Prostate gland (tissue), 2 donors: ENCODE results near the gene MAFG. TPM values are rescaled to one million over a fixed set of nuclear protein-coding genes. Genes with fewer than 3 reads are reported as not detected.

Source experiments
- DNase-seq: peaks from one replicate; pipeline ENCODE4 v3.0.0-alpha.2; 2019; ENCODE audit warnings: low spot score
- H3K27ac ChIP-seq, 2 donors: fragments of 200-600 bp; sonication (generic); 2 replicates each; pipeline ENCODE4 v1.5.1; 2017 to 2019
- H3K27me3 ChIP-seq: fragments of 200-600 bp; sonication (generic); replicated peaks from 2 replicates; pipeline ENCODE4 v1.5.1; 2019; ENCODE audit not compliant: insufficient read depth
- H3K36me3 ChIP-seq, 2 donors: fragments of 200-600 bp; sonication (generic); 1 replicate in 1 of 2; 2 replicates in 1 of 2; pipeline versions ENCODE4 v1.5.1 to v1.8.1; 2017 to 2019
- H3K4me1 ChIP-seq: fragments of 200-600 bp; sonication (generic); replicated peaks from 2 replicates; pipeline ENCODE4 v1.5.1; 2019
- H3K4me3 ChIP-seq, 2 donors: fragments of 200-600 bp; sonication (generic); 2 replicates each; pipeline ENCODE4 v1.5.1; 2017 to 2019
- H3K9me3 ChIP-seq: fragments of 200-600 bp; sonication (generic); 2 replicates; pipeline ENCODE4 v1.5.1; 2017
- CTCF ChIP-seq, 4 experiments: fragments of 200-600 bp in 2 of 4; fragments of 450-650 bp in 2 of 4; sonication (generic) in 2 of 4; IDR thresholded peaks; 1 replicate in 3 of 4; 2 replicates in 1 of 4; pipeline ENCODE4 v1.5.1; 2016 to 2019; ENCODE audit warnings: antibody characterized with exemption in 4 of 4, mild to moderate bottlenecking in 2 of 4, moderate library complexity in 2 of 4
- POLR2A ChIP-seq: fragments of 450-650 bp; IDR thresholded peaks from one replicate; pipeline ENCODE4 v1.6.1; 2016; ENCODE audit warnings: antibody characterized with exemption, mild to moderate bottlenecking
- POLR2AphosphoS5 ChIP-seq: sonication (generic); formaldehyde crosslinking; IDR thresholded peaks from one replicate; pipeline ENCODE4 v1.6.1; 2017; ENCODE audit warnings: antibody characterized with exemption
- WGBS: methylation state at CpG from one replicate; pipeline ENCODE4 v1.1.5; 2018; 5-methylcytosine and 5-hydroxymethylcytosine counted together
- intact Hi-C: fragments of 100-400 bp; cut with DNase I; formaldehyde crosslinking; loops from one replicate; pipeline ENCODE4 v1.14.2; 2022
- total RNA-seq, 2 donors: library from RNA; depleted of rRNA; stranded (reverse); fragments of >200 nt; gene quantifications; one replicate each; pipeline ENCODE4 v1.1.0, GENCODE V29; 2016

MAFG gene
- total RNA-seq, 2 donors from 2014 or later = 11.3 to 27.7 TPM

GRCh38 chr17:81964081-81964849 is 36.7 kb upstream of the MAFG start:
- no peak for TF ChIP-seq POLR2AphosphoS5
- no peak for TF ChIP-seq POLR2A
- no peak for TF ChIP-seq CTCF (IDR thresholded peaks at IDR 0.05)
- DNase-seq = no peak
- H3K27me3 ChIP-seq = peaks cover 5% of the 10 kb centered on the region
- H3K9me3 ChIP-seq = no peaks in the 10 kb centered on the region
- H3K4me1 ChIP-seq = peaks cover 5% of the 10 kb centered on the region
- intact Hi-C loops = loop anchor here (10.0 kb wide), 1 partner anchor 191 kb away; no protein-coding TSS in a partner anchor
- WGBS = 70% methylated on average over 22 of the region's 22 CpGs
- no peak overlapping the region for H3K27ac ChIP-seq
- no peak overlapping the region for H3K4me3 ChIP-seq
- no peaks in the 10 kb centered on the region for H3K36me3 ChIP-seq

- Histone ChIP-seq H3K27me3 (peaks cover 5% of the 10 kb centered on the region), H3K27ac (no peak overlapping the region), H3K4me3 (no peak overlapping the region), H3K36me3 (no peaks in the 10 kb centered on the region), H3K9me3 (no peaks in the 10 kb centered on the region), H3K4me1 (peaks cover 2% of the 10 kb centered on the region)
- intact Hi-C loops = loop anchor here (10.0 kb wide), 1 partner anchor 192 kb away; no protein-coding TSS in a partner anchor
- TF ChIP-seq POLR2A = no peak
- TF ChIP-seq CTCF (IDR thresholded peaks at IDR 0.05) = no peak
- no peak for TF ChIP-seq POLR2AphosphoS5
- DNase-seq = no peak
- WGBS = 73% methylated on average over 33 of the region's 37 CpGs
Measured at GRCh38 chr17:81962499-81963441, 35.2 kb upstream of the MAFG start.

GRCh38 chr17:81961521-81962498 is 34.3 kb upstream of the MAFG start:
- H3K4me1 ChIP-seq = peaks cover 2% of the 10 kb centered on the region
- intact Hi-C loops = loop anchor here (10.0 kb wide), 1 partner anchor 193 kb away; no protein-coding TSS in a partner anchor
- no peaks in the 10 kb centered on the region for H3K36me3 ChIP-seq
- DNase-seq = no peak
- no peaks in the 10 kb centered on the region for H3K9me3 ChIP-seq
- no peak overlapping the region for H3K27ac ChIP-seq
- no peak for TF ChIP-seq CTCF (IDR thresholded peaks at IDR 0.05)
- TF ChIP-seq POLR2A = no peak
- TF ChIP-seq POLR2AphosphoS5 = no peak
- WGBS = 17% methylated on average over 49 of the region's 82 CpGs
- no peak overlapping the region for H3K4me3 ChIP-seq
- peaks cover 6% of the 10 kb centered on the region for H3K27me3 ChIP-seq

DNA sequence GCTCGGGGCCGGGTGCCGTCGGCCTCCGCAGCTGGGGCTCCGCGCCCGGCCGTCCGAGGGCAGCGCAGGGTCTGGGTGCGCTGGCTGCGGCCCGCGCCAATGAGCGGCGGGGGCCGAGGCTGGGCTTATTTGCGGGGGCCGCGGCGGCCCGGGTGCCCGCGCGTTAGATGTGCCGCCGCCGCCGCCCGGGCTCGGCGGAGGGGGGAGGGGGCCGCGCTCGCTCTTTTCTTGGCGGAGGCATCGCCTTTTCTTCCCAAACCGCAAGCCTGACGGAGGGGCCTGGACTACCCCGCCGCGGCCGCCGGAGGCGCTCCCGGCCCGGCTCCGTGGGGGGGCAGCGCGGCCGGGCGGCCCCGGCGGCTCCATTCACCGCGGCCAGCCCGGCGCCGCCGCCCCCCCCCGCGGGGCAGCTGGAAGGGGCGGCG is 33.6 kb upstream of the MAFG start, which contains the start of gene NOTUM:
NOTUM (minus strand) TSS at position 101 of the 425 bp plus-strand sequence. CDS start 278 bp downstream, outside the sequence.
- under 1% methylated on average over 42 of the region's 65 CpGs for WGBS
- Histone ChIP-seq H3K4me3 (peak within 1 kb of the TSS; percentile 26 to 38), H3K27ac (no peak within 1 kb of the TSS), H3K4me1 (peaks cover 2% of the 10 kb centered on the region), H3K9me3 (no peaks in the 10 kb centered on the region), H3K36me3 (no peaks in the 10 kb centered on the region), H3K27me3 (peaks cover 8% of the 10 kb centered on the region)
- TF ChIP-seq CTCF (IDR thresholded peaks at IDR 0.05) (peak in 2 of 4 experiments; percentile 13 to 18), POLR2AphosphoS5 (no peak), POLR2A (no peak)
- no peak for DNase-seq
- intact Hi-C loops = loop anchor here (10.0 kb wide), 1 partner anchor 194 kb away; no protein-coding TSS in a partner anchor
